ENCODE results near the gene HCK.

Gene HCK

DNA sequence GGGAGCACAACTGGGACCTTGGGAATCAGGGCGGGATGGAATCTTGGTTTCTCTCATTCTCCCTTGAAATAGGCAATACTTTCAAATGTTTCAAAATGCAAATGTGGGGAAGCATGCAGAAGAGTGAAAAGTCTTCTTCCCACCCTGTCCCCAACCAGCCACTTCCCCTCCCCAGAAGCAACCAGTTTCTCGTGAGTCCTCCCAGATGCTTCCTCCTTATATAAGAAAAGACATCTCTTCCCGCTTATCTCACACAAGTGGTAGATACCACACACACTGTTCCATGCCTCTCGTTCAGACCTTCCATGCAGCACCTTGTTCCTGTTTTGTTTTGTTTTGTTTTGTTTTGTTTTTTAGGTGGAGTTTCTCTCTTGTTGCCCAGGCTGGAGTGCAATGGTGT, 25.1 kb downstream of the HCK start:
- no peak overlapping the region for H3K4me3 ChIP-seq (replicated peaks; ENCODE audit: low read depth, low read length)
- DNase-seq (ENCODE audit: extremely low read depth, low read depth) = no peak
- TF ChIP-seq CTCF (IDR thresholded peaks at IDR 0.05; ENCODE audit: low read depth, low read length, missing control alignments) = no peak

DNA sequence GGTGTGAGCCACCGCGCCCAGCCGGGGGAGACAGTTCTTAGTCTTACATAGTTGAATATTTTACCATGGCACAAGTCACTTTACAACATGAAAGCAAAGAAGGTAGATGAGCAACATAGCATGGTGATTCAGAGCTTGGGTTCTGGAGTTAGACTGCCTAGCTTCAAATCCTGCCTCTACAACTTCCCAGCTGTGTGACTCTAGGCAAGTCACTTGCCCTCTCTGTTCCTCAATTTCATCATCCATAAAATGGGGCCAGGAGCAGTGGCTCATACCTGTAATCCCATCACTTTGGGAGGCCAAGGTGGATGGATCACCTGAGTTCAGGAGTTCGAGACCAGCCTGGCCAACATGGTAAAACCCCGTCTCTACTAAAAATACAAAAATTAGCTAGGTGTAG, 26.3 kb downstream of the HCK start:
- no peak for TF ChIP-seq CTCF (IDR thresholded peaks at IDR 0.05; ENCODE audit: low read depth, low read length, missing control alignments)
- no peak for DNase-seq (ENCODE audit: extremely low read depth, low read depth)
- no peak overlapping the region for H3K4me3 ChIP-seq (replicated peaks; ENCODE audit: low read depth, low read length)

DNA sequence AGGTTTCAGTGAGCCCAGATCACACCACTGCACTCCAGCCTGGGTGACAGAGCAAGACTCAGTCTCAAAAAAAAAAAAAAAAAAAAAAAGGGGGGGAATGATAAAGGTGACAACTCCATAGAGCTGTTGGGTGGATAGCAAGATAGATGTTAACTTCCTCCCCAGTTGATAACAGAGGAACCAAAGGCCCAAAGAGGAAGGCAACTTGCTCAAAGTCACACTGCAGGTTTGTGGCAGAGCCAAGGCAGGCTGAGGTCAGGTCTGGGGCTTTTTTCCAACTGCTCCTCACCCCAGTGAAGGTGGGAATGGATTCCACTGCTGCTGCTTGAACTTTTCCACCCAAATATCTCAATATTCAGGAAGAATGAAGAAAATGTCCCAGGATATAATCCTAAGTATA, 26.7 kb downstream of the HCK start:
- no peak overlapping the region for H3K4me3 ChIP-seq (replicated peaks; ENCODE audit: low read depth, low read length)
- no peak for TF ChIP-seq CTCF (IDR thresholded peaks at IDR 0.05; ENCODE audit: low read depth, low read length, missing control alignments)
- no peak for DNase-seq (ENCODE audit: extremely low read depth, low read depth)

DNA sequence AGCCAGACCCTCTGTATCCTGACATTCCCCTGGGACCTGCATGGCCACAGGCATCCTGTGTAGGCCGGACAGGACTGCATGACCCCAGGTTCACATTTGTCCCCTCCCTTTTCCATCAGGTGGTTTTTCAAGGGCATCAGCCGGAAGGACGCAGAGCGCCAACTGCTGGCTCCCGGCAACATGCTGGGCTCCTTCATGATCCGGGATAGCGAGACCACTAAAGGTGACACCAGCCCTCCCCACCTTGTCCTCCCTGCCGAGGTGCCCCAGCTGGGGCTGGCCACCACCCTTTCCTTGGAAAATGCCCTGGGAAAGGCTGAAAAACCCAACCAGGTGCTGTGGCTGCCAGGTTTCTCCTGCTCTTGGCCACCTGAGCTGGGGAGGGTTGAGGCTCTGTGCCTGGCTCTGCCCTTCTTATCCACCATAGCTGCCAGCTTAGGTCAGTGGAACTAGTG, 27.6 kb downstream of the HCK start:
- no peak for TF ChIP-seq CTCF (IDR thresholded peaks at IDR 0.05; ENCODE audit: low read depth, low read length, missing control alignments)
- DNase-seq (ENCODE audit: extremely low read depth, low read depth) = no peak
- no peak overlapping the region for H3K4me3 ChIP-seq (replicated peaks; ENCODE audit: low read depth, low read length)

GRCh38 chr20:32080783-32081182, 28.7 kb downstream of the HCK start:
- H3K4me3 ChIP-seq (replicated peaks; ENCODE audit: low read depth, low read length) = no peak overlapping the region
- no peak for TF ChIP-seq CTCF (IDR thresholded peaks at IDR 0.05; ENCODE audit: low read depth, low read length, missing control alignments)
- no peak for DNase-seq (ENCODE audit: extremely low read depth, low read depth)

DNA sequence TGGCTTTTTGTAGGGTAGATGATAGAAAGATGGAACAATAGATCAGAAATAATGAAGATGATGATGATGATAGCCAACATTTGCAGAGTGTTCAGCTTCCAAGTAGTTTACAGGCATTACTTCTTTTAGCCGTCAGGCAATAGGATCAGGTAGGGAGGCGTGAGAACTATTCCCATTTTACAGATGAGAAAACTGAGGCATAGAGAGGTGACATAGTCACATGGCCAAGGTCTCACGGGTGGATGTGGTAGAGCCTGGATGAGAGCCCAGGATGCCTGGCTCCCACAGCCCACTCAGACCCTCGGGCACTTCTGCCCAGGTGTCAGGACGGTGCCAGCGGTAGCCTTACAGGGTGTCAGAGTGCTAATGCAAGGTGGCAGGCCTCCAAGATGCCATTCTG, 31.4 kb downstream of the HCK start:
- DNase-seq (ENCODE audit: extremely low read depth, low read depth) = no peak
- TF ChIP-seq CTCF (IDR thresholded peaks at IDR 0.05; ENCODE audit: low read depth, low read length, missing control alignments) = no peak
- no peak overlapping the region for H3K4me3 ChIP-seq (replicated peaks; ENCODE audit: low read depth, low read length)

GRCh38 chr20:32087070-32087469, 35.0 kb downstream of the HCK start:
- no peak for DNase-seq (ENCODE audit: extremely low read depth, low read depth)
- H3K4me3 ChIP-seq (replicated peaks; ENCODE audit: low read depth, low read length) = no peak overlapping the region
- no peak for TF ChIP-seq CTCF (IDR thresholded peaks at IDR 0.05; ENCODE audit: low read depth, low read length, missing control alignments)
